ENCODE measurements around the gene ERF. TPM values are rescaled to one million over a fixed set of nuclear protein-coding genes. Genes with fewer than 3 reads are reported as not detected.

Gene ERF
- total RNA-seq, 1 donor from 2014 or later = 11.6 TPM

DNA sequence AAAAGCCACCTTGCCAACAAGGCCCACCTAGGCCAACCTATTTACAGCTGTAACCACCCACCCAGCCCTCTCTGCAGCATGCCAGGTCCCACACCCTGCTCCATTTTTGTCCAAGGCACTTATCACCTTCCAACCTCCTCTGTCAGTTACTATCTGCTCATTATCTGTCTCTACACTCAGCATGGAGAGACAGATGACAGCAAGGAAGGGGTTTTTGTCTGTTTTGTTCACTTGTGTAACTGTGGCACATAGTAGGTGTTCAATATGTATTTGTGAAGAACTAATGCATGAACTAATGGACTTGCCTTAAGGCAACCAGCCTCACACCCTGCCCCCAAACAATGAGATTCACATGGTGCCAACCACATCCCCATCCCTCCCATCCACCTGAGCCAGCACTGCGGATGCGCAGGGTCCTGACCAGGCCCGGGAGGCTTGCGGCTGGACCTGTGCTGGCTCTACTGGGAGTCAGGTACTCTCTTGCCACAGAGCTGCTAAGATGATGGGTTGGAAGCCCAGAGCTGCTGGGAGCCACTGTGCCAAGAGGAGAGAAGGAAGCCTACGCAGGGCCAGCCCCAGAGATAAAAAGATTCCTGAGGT is 54.7 kb downstream of the ERF start:
- H3K4me3 ChIP-seq (ENCODE audit: low read depth, low read length) = no peak overlapping the region
- H3K36me3 ChIP-seq (ENCODE audit: control insufficient read depth, insufficient read depth, low read length) = peaks cover 23% of the 10 kb centered on the region
- FAIRE-seq (peak; percentile 76), DNase-seq (ENCODE audit: low read depth) (no peak)
- TF ChIP-seq, protein P1, sequence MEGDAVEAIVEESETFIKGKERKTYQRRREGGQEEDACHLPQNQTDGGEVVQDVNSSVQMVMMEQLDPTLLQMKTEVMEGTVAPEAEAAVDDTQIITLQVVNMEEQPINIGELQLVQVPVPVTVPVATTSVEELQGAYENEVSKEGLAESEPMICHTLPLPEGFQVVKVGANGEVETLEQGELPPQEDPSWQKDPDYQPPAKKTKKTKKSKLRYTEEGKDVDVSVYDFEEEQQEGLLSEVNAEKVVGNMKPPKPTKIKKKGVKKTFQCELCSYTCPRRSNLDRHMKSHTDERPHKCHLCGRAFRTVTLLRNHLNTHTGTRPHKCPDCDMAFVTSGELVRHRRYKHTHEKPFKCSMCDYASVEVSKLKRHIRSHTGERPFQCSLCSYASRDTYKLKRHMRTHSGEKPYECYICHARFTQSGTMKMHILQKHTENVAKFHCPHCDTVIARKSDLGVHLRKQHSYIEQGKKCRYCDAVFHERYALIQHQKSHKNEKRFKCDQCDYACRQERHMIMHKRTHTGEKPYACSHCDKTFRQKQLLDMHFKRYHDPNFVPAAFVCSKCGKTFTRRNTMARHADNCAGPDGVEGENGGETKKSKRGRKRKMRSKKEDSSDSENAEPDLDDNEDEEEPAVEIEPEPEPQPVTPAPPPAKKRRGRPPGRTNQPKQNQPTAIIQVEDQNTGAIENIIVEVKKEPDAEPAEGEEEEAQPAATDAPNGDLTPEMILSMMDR (IDR thresholded peaks at IDR 0.05; ENCODE audit: insufficient read depth, low read length, severe bottlenecking) = no peak
- H3K27me3 ChIP-seq (ENCODE audit: control insufficient read depth, insufficient read depth, low read length) = no peaks in the 10 kb centered on the region

DNA sequence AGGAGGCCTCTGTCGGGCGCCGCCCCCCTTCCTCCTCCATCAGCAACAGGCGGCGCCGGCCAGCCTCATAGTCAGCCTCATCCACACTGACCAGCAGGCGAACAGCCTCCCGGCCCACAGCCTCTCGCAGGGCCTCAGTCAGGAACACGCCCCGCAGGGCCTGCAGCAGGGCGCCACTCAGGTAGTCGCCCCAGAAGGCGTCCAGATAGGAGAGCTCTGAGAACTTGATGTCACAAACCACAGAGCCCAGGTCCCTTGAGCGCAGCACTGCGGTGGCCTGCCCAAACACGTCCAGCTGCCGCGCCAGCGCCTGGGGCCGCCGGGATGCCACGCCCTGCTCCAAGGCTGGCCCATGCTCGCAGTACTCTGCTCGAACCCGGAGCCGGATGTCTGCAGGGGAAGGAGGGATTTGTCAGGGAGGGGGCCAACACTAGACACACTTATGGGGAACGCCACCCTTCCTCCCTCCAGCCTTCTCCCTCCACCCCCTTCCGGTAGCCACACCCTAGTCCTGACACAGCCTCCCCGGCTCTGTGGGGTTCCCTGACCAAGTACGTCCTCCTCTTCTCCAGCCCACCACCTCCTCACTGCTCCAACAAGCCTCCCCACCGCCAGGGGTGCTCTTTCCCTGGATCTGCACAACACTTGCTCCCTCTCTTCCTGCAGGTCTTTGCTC is 55.4 kb downstream of the ERF start:
- TF ChIP-seq, protein P1 (IDR thresholded peaks at IDR 0.05; ENCODE audit: insufficient read depth, low read length, severe bottlenecking) = peak; percentile 40
- Histone ChIP-seq H3K4me3 (ENCODE audit: low read depth, low read length) (no peak overlapping the region), H3K36me3 (ENCODE audit: control insufficient read depth, insufficient read depth, low read length) (peaks cover 23% of the 10 kb centered on the region), H3K27me3 (ENCODE audit: control insufficient read depth, insufficient read depth, low read length) (no peaks in the 10 kb centered on the region)
- DNase-seq (ENCODE audit: low read depth) (peak; percentile 81), FAIRE-seq (no peak)

DNA sequence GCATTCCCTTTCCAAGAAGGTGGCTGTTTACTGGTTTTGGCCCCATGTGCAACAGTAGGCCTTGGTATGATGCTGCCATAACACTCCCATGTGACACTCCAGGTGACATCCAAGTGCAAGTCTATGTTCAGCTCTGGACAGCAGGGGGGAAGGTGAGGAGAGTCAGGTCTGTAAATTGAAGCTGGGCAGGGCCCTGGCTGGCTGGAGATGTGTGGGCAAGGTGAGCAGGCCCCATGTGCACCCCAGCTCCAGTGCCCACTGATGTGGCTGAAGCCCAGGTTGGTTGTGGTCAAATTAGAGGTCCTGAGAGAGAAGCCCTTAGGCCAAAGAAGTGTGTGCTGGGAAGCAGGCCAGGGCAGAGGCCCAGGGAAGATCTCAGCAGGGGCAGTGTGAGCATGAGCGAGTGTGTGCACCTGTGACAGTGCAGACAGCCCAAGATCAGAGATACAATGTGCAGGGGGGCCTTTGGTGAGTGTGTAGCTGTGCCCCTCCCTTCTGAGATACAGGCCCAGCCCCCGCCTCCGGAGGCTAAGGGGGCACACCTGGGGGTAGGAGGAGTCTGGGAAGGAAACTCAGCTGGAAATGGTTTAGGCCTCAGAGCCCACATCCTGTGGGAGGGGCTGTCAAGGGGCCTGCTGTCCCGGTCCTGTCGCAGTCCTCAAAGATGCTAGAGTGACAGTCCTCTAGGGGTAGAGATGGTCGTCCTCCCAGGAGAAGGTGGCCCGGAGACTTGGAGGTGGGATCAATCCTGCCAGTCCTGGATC is 56.1 kb downstream of the ERF start:
- FAIRE-seq (no peak), DNase-seq (ENCODE audit: low read depth) (no peak)
- peaks cover 22% of the 10 kb centered on the region for H3K36me3 ChIP-seq (ENCODE audit: control insufficient read depth, insufficient read depth, low read length)
- no peaks in the 10 kb centered on the region for H3K27me3 ChIP-seq (ENCODE audit: control insufficient read depth, insufficient read depth, low read length)
- no peak overlapping the region for H3K4me3 ChIP-seq (ENCODE audit: low read depth, low read length)
- TF ChIP-seq, protein P1 (IDR thresholded peaks at IDR 0.05; ENCODE audit: insufficient read depth, low read length, severe bottlenecking) = no peak

Other genes starting within 250 kb of the ERF start
- gene GRIK5, start 184.9 kb downstream of the ERF start, total RNA-seq = under 0.01 TPM in 2 replicates
- gene ZNF574, start 179.0 kb downstream of the ERF start, total RNA-seq = 7.1 and 7.4 TPM in 2 replicates
- gene POU2F2, start 122.7 kb downstream of the ERF start, total RNA-seq = 0.26 and 0.53 TPM in 2 replicates
- gene DEDD2, start 37.5 kb downstream of the ERF start, total RNA-seq = 27.1 and 28.7 TPM in 2 replicates
- 7.8 and 11.1 TPM in 2 replicates for gene ZNF526, start 34.8 kb downstream of the ERF start, total RNA-seq
- 11.6 and 12.4 TPM in 2 replicates for gene GSK3A, start 12.5 kb downstream of the ERF start, total RNA-seq
- gene CIC, start 14.1 kb upstream of the ERF start, total RNA-seq = 7.1 and 9.3 TPM in 2 replicates
- gene PRR19, start 47.0 kb upstream of the ERF start, total RNA-seq = not detected in 2 replicates
- 29.4 and 36.9 TPM in 2 replicates for gene PAFAH1B3, start 47.5 kb upstream of the ERF start, total RNA-seq
- 0.26 TPM in 1 of 2 replicates, not detected in the other for gene TMEM145, start 58.2 kb upstream of the ERF start, total RNA-seq
- 7.1 and 14.0 TPM in 2 replicates for gene MEGF8, start 70.5 kb upstream of the ERF start, total RNA-seq
- 1.7 TPM in 1 of 2 replicates, not detected in the other for gene CNFN, start 135.2 kb upstream of the ERF start, total RNA-seq
- gene LIPE, start 172.3 kb upstream of the ERF start, total RNA-seq = 7.6 and 8.6 TPM in 2 replicates
- gene CXCL17, start 187.8 kb upstream of the ERF start, total RNA-seq = 1.1 and 5.8 TPM in 2 replicates

Measured in bronchial epithelial cell (primary cell).